ENCODE data around the gene BHLHA9.

- TF ChIP-seq CTCF (IDR thresholded peaks at IDR 0.05) (no peak), POLR2A (IDR thresholded peaks at IDR 0.05) (no peak)
Measured at GRCh38 chr17:1244606-1245012, 25.6 kb upstream of the BHLHA9 start.
